Thyroid gland (tissue), 4 donors: ENCODE results near the gene ACAD10. TPM values are rescaled to one million over a fixed set of nuclear protein-coding genes. Genes with fewer than 3 reads are reported as not detected.

Experiments
- DNase-seq, 2 donors: peaks; one replicate each; pipeline ENCODE4 v3.0.0-alpha.2; 2019
- H3K27ac ChIP-seq, 3 donors: fragments of 200-600 bp; sonication (generic); 1 replicate in 2 of 3; 2 replicates in 1 of 3; pipeline ENCODE4 v1.5.1; 2016 to 2019; ENCODE audit warnings: mild to moderate bottlenecking in 1 of 3, moderate library complexity in 1 of 3
- H3K27me3 ChIP-seq: fragments of 200-600 bp; sonication (generic); one replicate; pipeline ENCODE4 v1.5.1; 2019
- H3K36me3 ChIP-seq, 2 donors: fragments of 200-600 bp; sonication (generic); one replicate each; pipeline ENCODE4 v1.5.1; 2016 to 2019
- H3K4me1 ChIP-seq, 2 donors: fragments of 200-600 bp; sonication (generic); one replicate each; pipeline ENCODE4 v1.5.1; 2017 to 2019
- H3K4me3 ChIP-seq, 3 donors: fragments of 200-600 bp; sonication (generic); replicated peaks in 1 of 3; 1 replicate in 2 of 3; 2 replicates in 1 of 3; pipeline ENCODE4 v1.5.1; 2016; ENCODE audit warnings: mild to moderate bottlenecking in 1 of 3
- H3K9me3 ChIP-seq: fragments of 200-600 bp; sonication (generic); one replicate; pipeline ENCODE4 v1.5.1; 2017
- POLR2A ChIP-seq, 2 donors: fragments of 450-650 bp; IDR thresholded peaks; one replicate each; pipeline ENCODE4 v1.6.1; 2017; ENCODE audit warnings: antibody characterized with exemption in 2 of 2, mild to moderate bottlenecking in 2 of 2, moderate library complexity in 1 of 2
- WGBS, 2 donors: methylation state at CpG; one replicate each; pipeline ENCODE4 v1.1.5; 2017; 5-methylcytosine and 5-hydroxymethylcytosine counted together
- intact Hi-C: fragments of 100-400 bp; cut with DNase I; formaldehyde crosslinking; loops from one replicate; pipeline ENCODE4 v1.15.1; 2023
- microRNA-seq: library from miRNA; unstranded; fragments of <30 nt; microRNA quantifications from one replicate; pipeline ENCODE4, GENCODE V29; 2016
- small RNA-seq: library from RNA; depleted of rRNA; stranded (forward); fragments of <200 nt; gene quantifications from one replicate; pipeline ENCODE3, GENCODE V24; 2016
- total RNA-seq, 4 donors: library from RNA; depleted of rRNA; stranded (reverse); fragments of >200 nt; gene quantifications; one replicate each; pipeline ENCODE4 v1.2.3, GENCODE V29; 2016
- TF ChIP-seq, protein P1 (sequence below), 6 experiments: fragments of 200-600 bp in 3 of 6; fragments of 450-650 bp in 3 of 6; sonication (generic) in 3 of 6; IDR thresholded peaks; one replicate each; pipeline ENCODE4 v1.5.1; 2016 to 2019; ENCODE audit warnings: antibody characterized with exemption in 6 of 6, mild to moderate bottlenecking in 2 of 6, inconsistent platforms in 1 of 6, moderate library complexity in 1 of 6

ACAD10 gene
- total RNA-seq, 4 donors from 2014 or later: 43.0 to 65.5 (median 52.8) TPM

DNA sequence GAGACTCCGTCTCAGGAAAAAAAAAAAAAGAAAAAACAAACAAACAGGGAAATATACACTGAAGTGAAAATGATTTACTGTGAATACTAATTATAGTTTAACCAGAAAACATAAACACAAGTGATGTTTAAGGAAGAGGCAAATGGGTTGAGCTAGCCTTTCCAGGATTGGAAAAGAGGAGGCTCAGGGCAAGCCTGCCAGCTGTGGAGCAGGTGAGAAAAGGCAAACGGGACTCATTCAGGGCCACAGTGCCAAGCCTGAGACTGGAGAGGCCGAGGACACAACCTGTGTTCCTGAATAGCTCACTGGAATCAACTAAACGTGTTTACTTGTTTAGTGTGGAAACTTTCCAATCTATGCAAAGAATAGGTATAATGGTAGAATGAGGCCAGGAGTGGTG is 120.5 kb downstream of the ACAD10 start:
- WGBS, 2 donors: 84 to 87% methylated on average over 4 of the region's 4 CpGs
- Histone ChIP-seq H3K9me3 (no peaks in the 10 kb centered on the region), H3K4me3 (no peak overlapping the region), H3K27ac (no peak overlapping the region), H3K4me1 (no peaks in the 10 kb centered on the region), H3K36me3 (peaks cover 27 to 33% of the 10 kb centered on the region in 2 donors), H3K27me3 (no peaks in the 10 kb centered on the region)
- TF ChIP-seq, protein P1, sequence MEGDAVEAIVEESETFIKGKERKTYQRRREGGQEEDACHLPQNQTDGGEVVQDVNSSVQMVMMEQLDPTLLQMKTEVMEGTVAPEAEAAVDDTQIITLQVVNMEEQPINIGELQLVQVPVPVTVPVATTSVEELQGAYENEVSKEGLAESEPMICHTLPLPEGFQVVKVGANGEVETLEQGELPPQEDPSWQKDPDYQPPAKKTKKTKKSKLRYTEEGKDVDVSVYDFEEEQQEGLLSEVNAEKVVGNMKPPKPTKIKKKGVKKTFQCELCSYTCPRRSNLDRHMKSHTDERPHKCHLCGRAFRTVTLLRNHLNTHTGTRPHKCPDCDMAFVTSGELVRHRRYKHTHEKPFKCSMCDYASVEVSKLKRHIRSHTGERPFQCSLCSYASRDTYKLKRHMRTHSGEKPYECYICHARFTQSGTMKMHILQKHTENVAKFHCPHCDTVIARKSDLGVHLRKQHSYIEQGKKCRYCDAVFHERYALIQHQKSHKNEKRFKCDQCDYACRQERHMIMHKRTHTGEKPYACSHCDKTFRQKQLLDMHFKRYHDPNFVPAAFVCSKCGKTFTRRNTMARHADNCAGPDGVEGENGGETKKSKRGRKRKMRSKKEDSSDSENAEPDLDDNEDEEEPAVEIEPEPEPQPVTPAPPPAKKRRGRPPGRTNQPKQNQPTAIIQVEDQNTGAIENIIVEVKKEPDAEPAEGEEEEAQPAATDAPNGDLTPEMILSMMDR (IDR thresholded peaks at IDR 0.05): no peak
- TF ChIP-seq POLR2A (IDR thresholded peaks at IDR 0.05): no peak
- DNase-seq: no peak
- intact Hi-C loops: no loop called here

Small RNA genes within 50 kb of the gene (microRNA-seq; reads per million reads assigned to microRNA genes)
- gene MIR6761: not detected

Small RNA genes within 50 kb of the gene (small RNA-seq; reads per million reads assigned to genes)
- not detected for gene MIR6761

Other genes starting within 250 kb of the ACAD10 start
- 100 to 1,000 TPM in 1 of 4 donors, 10 to 100 TPM in 3; 63.1 to 102 (median 63.8) TPM for gene ATXN2, start 86.7 kb upstream of the ACAD10 start, total RNA-seq
- gene BRAP, start 97 bp upstream of the ACAD10 start, total RNA-seq: 10 to 100 TPM; 18.4 to 23.5 (median 21.9) TPM
- gene ALDH2, start 80.9 kb downstream of the ACAD10 start, total RNA-seq: 100 to 1,000 TPM in 2 of 4 donors, 10 to 100 TPM in 2; 90.7 to 112 (median 97.8) TPM
- 10 to 100 TPM; 54.3 to 81.6 (median 60.0) TPM for gene MAPKAPK5, start 156.2 kb downstream of the ACAD10 start, total RNA-seq